PC-9 (cell line): Measurements from ENCODE around the gene ZNF492. TPM values are rescaled to one million over a fixed set of nuclear protein-coding genes. Genes with fewer than 3 reads are reported as not detected.

Experiments
- total RNA-seq: library from RNA; stranded (reverse); gene quantifications from 2 replicates; pipeline ENCODE4 v1.2.3, GENCODE V29; 2021

Gene ZNF492
- total RNA-seq, 1 experiment from 2014 or later = not detected

Other genes starting within 250 kb of the ZNF492 start
- 0.92 and 1.9 TPM in 2 replicates for gene ZNF98, start 212.0 kb upstream of the ZNF492 start, total RNA-seq
- not detected in 2 replicates for gene ZNF99, start 149.8 kb downstream of the ZNF492 start, total RNA-seq
- gene ZNF723, start 198.0 kb downstream of the ZNF492 start, total RNA-seq = not detected in 2 replicates